GM12873 (cell line): ENCODE data around the gene CCDC81.

Source experiments
- CTCF ChIP-seq: IDR thresholded peaks from 2 replicates; pipeline ENCODE4 v1.5.1; 2012; ENCODE audit warnings: low read depth, mild to moderate bottlenecking, moderate library complexity, low read length, control low read depth; ENCODE audit not compliant: insufficient read depth; ENCODE audit errors: missing control alignments

Gene CCDC81

GRCh38 chr11:86442420-86442819, 67.7 kb downstream of the CCDC81 start:
- TF ChIP-seq CTCF = no peak

GRCh38 chr11:86442827-86443226, 68.1 kb downstream of the CCDC81 start:
- TF ChIP-seq CTCF = no peak

- no peak for TF ChIP-seq CTCF
Measured at GRCh38 chr11:86443415-86443814, 68.7 kb downstream of the CCDC81 start.

GRCh38 chr11:86444981-86445380, 70.3 kb downstream of the CCDC81 start:
- no peak for TF ChIP-seq CTCF

GRCh38 chr11:86446163-86446923, 71.7 kb downstream of the CCDC81 start:
- no peak for TF ChIP-seq CTCF

- no peak for TF ChIP-seq CTCF
Measured at GRCh38 chr11:86446924-86447285, 72.2 kb downstream of the CCDC81 start.

- TF ChIP-seq CTCF = no peak
Measured at GRCh38 chr11:86447763-86448480, 73.2 kb downstream of the CCDC81 start.
